Activated T-cell treated with anti-CD3 and anti-CD28 coated beads for 24 hours (primary cell): ENCODE results near the gene PRICKLE2.

Experiments
- DNase-seq: peaks from one replicate; pipeline ENCODE4 v3.0.0-alpha.2; 2020; ENCODE audit warnings: low read depth

The PRICKLE2 gene

GRCh38 chr3:64155328-64155727 is 69.9 kb downstream of the PRICKLE2 start:
- no peak for DNase-seq

GRCh38 chr3:64152676-64153466 is 72.4 kb downstream of the PRICKLE2 start:
- DNase-seq: no peak

- DNase-seq: no peak
Observed at GRCh38 chr3:64152086-64152485, 73.2 kb downstream of the PRICKLE2 start.

GRCh38 chr3:64151342-64151871 is 73.9 kb downstream of the PRICKLE2 start:
- no peak for DNase-seq

- no peak for DNase-seq
Observed at GRCh38 chr3:64150623-64151207, 74.6 kb downstream of the PRICKLE2 start.

- no peak for DNase-seq
Observed at GRCh38 chr3:64149886-64150285, 75.4 kb downstream of the PRICKLE2 start.

GRCh38 chr3:64148955-64149653 is 76.2 kb downstream of the PRICKLE2 start:
- DNase-seq: no peak

- DNase-seq: no peak
Observed at GRCh38 chr3:64147211-64147610, 78.1 kb downstream of the PRICKLE2 start.

GRCh38 chr3:64145438-64145837 is 79.8 kb downstream of the PRICKLE2 start:
- DNase-seq: no peak

GRCh38 chr3:64144241-64144900 is 80.9 kb downstream of the PRICKLE2 start:
- DNase-seq: no peak

- no peak for DNase-seq
Observed at GRCh38 chr3:64143409-64144130, 81.7 kb downstream of the PRICKLE2 start.

- DNase-seq: no peak
Observed at GRCh38 chr3:64141476-64141875, 83.8 kb downstream of the PRICKLE2 start.

GRCh38 chr3:64140651-64141050 is 84.6 kb downstream of the PRICKLE2 start:
- no peak for DNase-seq

- no peak for DNase-seq
Observed at GRCh38 chr3:64138656-64139375, 86.5 kb downstream of the PRICKLE2 start.

GRCh38 chr3:64138046-64138445 is 87.2 kb downstream of the PRICKLE2 start:
- no peak for DNase-seq

- no peak for DNase-seq
Observed at GRCh38 chr3:64134882-64135281, 90.4 kb downstream of the PRICKLE2 start.

- no peak for DNase-seq
Observed at GRCh38 chr3:64133987-64134386, 91.3 kb downstream of the PRICKLE2 start.

- no peak for DNase-seq
Observed at GRCh38 chr3:64133272-64133671, 92.0 kb downstream of the PRICKLE2 start.

- no peak for DNase-seq
Observed at GRCh38 chr3:64131725-64132469, 93.4 kb downstream of the PRICKLE2 start.

GRCh38 chr3:64130436-64130835 is 94.8 kb downstream of the PRICKLE2 start:
- no peak for DNase-seq
